Naive thymus-derived CD4-positive, alpha-beta T cell (primary cell): ENCODE measurements around the gene RAE1. TPM values are rescaled to one million over a fixed set of nuclear protein-coding genes. Genes with fewer than 3 reads are reported as not detected.

Source experiments
- ATAC-seq: fragments of 150-1000 bp; cut with Tn5 transposase; 2 replicates; pipeline ENCODE4 v1.10.0; 2021; ENCODE audit warnings: mild to moderate bottlenecking, moderate library complexity
- CTCF ChIA-PET: fragments of 350-600 bp; sonication (Branson Sonifier 250); formaldehyde crosslinking; loops from one replicate; lab custom pipeline; 2021; ENCODE audit warnings: antibody characterized with exemption; lab: Charles Lee
- POLR2A ChIA-PET: fragments of 350-600 bp; sonication (Branson Sonifier 250); formaldehyde crosslinking; loops from one replicate; lab custom pipeline; 2021; ENCODE audit warnings: antibody characterized with exemption, inconsistent platforms; lab: Charles Lee
- DNase-seq, 9 donors: peaks; one replicate each; pipeline versions ENCODE4 v3.0.0 to v3.0.0-alpha.2; 2020 to 2022; ENCODE audit warnings: mixed read lengths in 1 of 9
- H3K27ac ChIP-seq: one replicate; pipeline ENCODE4 v1.7.0; 2013; ENCODE audit warnings: mild to moderate bottlenecking, low read depth, low read length, moderate library complexity
- H3K27me3 ChIP-seq, 2 donors: one replicate each; pipeline ENCODE4 v1.7.0; 2013; ENCODE audit warnings: low read length in 2 of 2, mild to moderate bottlenecking in 2 of 2, moderate library complexity in 2 of 2; ENCODE audit not compliant: control insufficient read depth in 2 of 2, insufficient read depth in 2 of 2
- H3K36me3 ChIP-seq, 3 experiments: 1 replicate in 2 of 3; 2 replicates in 1 of 3; pipeline ENCODE4 v1.7.0; 2013; ENCODE audit warnings: low read length in 3 of 3, mild to moderate bottlenecking in 3 of 3, moderate library complexity in 1 of 3; ENCODE audit not compliant: insufficient read depth in 3 of 3, control insufficient read depth in 2 of 3
- H3K4me1 ChIP-seq, 2 donors: one replicate each; pipeline ENCODE4 v1.7.0; 2013; ENCODE audit warnings: low read length in 2 of 2, mild to moderate bottlenecking in 2 of 2, moderate library complexity in 1 of 2; ENCODE audit not compliant: control insufficient read depth in 2 of 2, insufficient read depth in 2 of 2
- H3K4me3 ChIP-seq: 2 replicates; pipeline ENCODE4 v1.7.0; 2013; ENCODE audit warnings: mild to moderate bottlenecking, low read length
- H3K9me3 ChIP-seq, 3 experiments: 1 replicate in 2 of 3; 2 replicates in 1 of 3; pipeline ENCODE4 v1.7.0; 2013; ENCODE audit warnings: low read length in 3 of 3; ENCODE audit not compliant: control insufficient read depth in 2 of 3
- H3K27ac Mint-ChIP-seq, 9 donors: one replicate each; pipeline ENCODE4 v1.8.0; 2020 to 2022; ENCODE audit warnings: mixed read lengths in 9 of 9, mild to moderate bottlenecking in 8 of 9, moderate library complexity in 5 of 9, inconsistent platforms in 2 of 9
- H3K27me3 Mint-ChIP-seq, 5 donors: one replicate each; pipeline ENCODE4 v1.8.0; 2021 to 2022; ENCODE audit warnings: mixed read lengths in 5 of 5, mild to moderate bottlenecking in 1 of 5
- H3K36me3 Mint-ChIP-seq, 5 donors: one replicate each; pipeline ENCODE4 v1.8.0; 2020 to 2022; ENCODE audit warnings: mixed read lengths in 5 of 5, mild to moderate bottlenecking in 3 of 5, inconsistent platforms in 1 of 5
- H3K4me1 Mint-ChIP-seq, 7 donors: one replicate each; pipeline ENCODE4 v1.8.0; 2020 to 2022; ENCODE audit warnings: mixed read lengths in 7 of 7, mild to moderate bottlenecking in 3 of 7, inconsistent platforms in 1 of 7
- H3K4me3 Mint-ChIP-seq, 10 donors: one replicate each; pipeline ENCODE4 v1.8.0; 2020 to 2022; ENCODE audit warnings: mild to moderate bottlenecking in 10 of 10, mixed read lengths in 10 of 10, moderate library complexity in 6 of 10, inconsistent platforms in 2 of 10
- H3K9me3 Mint-ChIP-seq, 11 donors: one replicate each; pipeline ENCODE4 v1.8.0; 2020 to 2022; ENCODE audit warnings: mixed read lengths in 11 of 11, mild to moderate bottlenecking in 4 of 11, inconsistent platforms in 1 of 11, moderate library complexity in 1 of 11
- intact Hi-C, 2 donors: fragments of 100-400 bp; cut with micrococcal nuclease; formaldehyde crosslinking; loops; one replicate each; pipeline ENCODE4 v1.15.1; 2023
- polyA plus RNA-seq, 2 donors: library from polyadenylated mRNA; unstranded; fragments of 300-500 nt; fragmentation: Illumina TruSeq; gene quantifications; one replicate each; pipeline ENCODE4 v1.2.3, GENCODE V29; 2021
- total RNA-seq, 6 experiments: library from RNA in 5 of 6; stranded (reverse) in 5 of 6; gene quantifications; 1 replicate in 5 of 6; 2 replicates in 1 of 6; pipeline ENCODE4 v1.2.3 and lab custom pipeline; 2021 to 2026

The RAE1 gene
- total and polyA plus RNA-seq, 7 experiments from 2014 or later, result 31.0 to 65.1 (median 40.4) TPM

GRCh38 chr20:57323034-57323433 is 28.0 kb upstream of the RAE1 start:
- ChIA-PET POLR2A (no interaction called here), CTCF (interaction anchor here (0.8 kb wide), 1 partner anchor 23 kb away, joined by 4 read pairs; no protein-coding TSS in a partner anchor)
- no peak overlapping the region for H3K4me3 ChIP-seq
- no peaks in the 10 kb centered on the region for H3K27me3 ChIP-seq
- DNase-seq, result no peak
- peaks cover 0 to 15% (median 3%) of the 10 kb centered on the region in 11 donors for H3K9me3 Mint-ChIP-seq
- intact Hi-C loops, result no loop called here
- no peak for ATAC-seq
- H3K36me3 ChIP-seq, result no peaks in the 10 kb centered on the region
- H3K9me3 ChIP-seq, result peaks cover 0 to 7% (median 0%) of the 10 kb centered on the region in 3 experiments
- peaks cover 34 to 66% (median 56%) of the 10 kb centered on the region in 5 donors for H3K27me3 Mint-ChIP-seq
- H3K27ac Mint-ChIP-seq, result no peak overlapping the region
- no peak overlapping the region for H3K4me3 Mint-ChIP-seq
- H3K4me1 ChIP-seq, result no peaks in the 10 kb centered on the region
- no peak overlapping the region for H3K27ac ChIP-seq
- no peaks in the 10 kb centered on the region for H3K4me1 Mint-ChIP-seq
- H3K36me3 Mint-ChIP-seq, result peaks cover 0 to 5% (median 0%) of the 10 kb centered on the region in 5 donors

- H3K9me3 Mint-ChIP-seq, result peaks cover 0 to 15% (median 3%) of the 10 kb centered on the region in 11 donors
- intact Hi-C loops, result no loop called here
- H3K9me3 ChIP-seq, result peaks cover 0 to 7% (median 0%) of the 10 kb centered on the region in 3 experiments
- no peaks in the 10 kb centered on the region for H3K27me3 ChIP-seq
- H3K27ac ChIP-seq, result no peak overlapping the region
- ChIA-PET CTCF (no interaction called here), POLR2A (no interaction called here)
- peaks cover 0 to 5% (median 0%) of the 10 kb centered on the region in 5 donors for H3K36me3 Mint-ChIP-seq
- H3K4me3 Mint-ChIP-seq, result no peak overlapping the region
- no peak for ATAC-seq
- H3K36me3 ChIP-seq, result no peaks in the 10 kb centered on the region
- H3K4me1 ChIP-seq, result no peaks in the 10 kb centered on the region
- no peak overlapping the region for H3K27ac Mint-ChIP-seq
- no peaks in the 10 kb centered on the region for H3K4me1 Mint-ChIP-seq
- peaks cover 29 to 64% (median 45%) of the 10 kb centered on the region in 5 donors for H3K27me3 Mint-ChIP-seq
- H3K4me3 ChIP-seq, result no peak overlapping the region
- DNase-seq, result no peak
These were observed 25.3 kb upstream of the RAE1 start for GRCh38 chr20:57325632-57326356.

GRCh38 chr20:57326667-57327455 is 24.2 kb upstream of the RAE1 start:
- intact Hi-C loops, result no loop called here
- DNase-seq (no peak), ATAC-seq (no peak)
- Mint-ChIP-seq H3K4me3 (no peak overlapping the region), H3K27me3 (peaks cover 32 to 63% (median 48%) of the 10 kb centered on the region in 5 donors), H3K27ac (no peak overlapping the region), H3K36me3 (peaks cover 0 to 5% (median 0%) of the 10 kb centered on the region in 5 donors), H3K9me3 (peaks cover 0 to 15% (median 3%) of the 10 kb centered on the region in 11 donors), H3K4me1 (no peaks in the 10 kb centered on the region)
- Histone ChIP-seq H3K4me1 (no peaks in the 10 kb centered on the region), H3K4me3 (no peak overlapping the region), H3K9me3 (peaks cover 0 to 7% (median 0%) of the 10 kb centered on the region in 3 experiments), H3K36me3 (no peaks in the 10 kb centered on the region), H3K27me3 (no peaks in the 10 kb centered on the region), H3K27ac (no peak overlapping the region)
- CTCF ChIA-PET, result no interaction called here
- POLR2A ChIA-PET, result no interaction called here

- Histone ChIP-seq H3K9me3 (peaks cover 0 to 7% (median 0%) of the 10 kb centered on the region in 3 experiments), H3K27me3 (no peaks in the 10 kb centered on the region), H3K4me3 (no peak overlapping the region), H3K27ac (no peak overlapping the region), H3K36me3 (no peaks in the 10 kb centered on the region), H3K4me1 (no peaks in the 10 kb centered on the region)
- Mint-ChIP-seq H3K4me3 (no peak overlapping the region), H3K36me3 (peaks cover 0 to 1% (median 0%) of the 10 kb centered on the region in 5 donors), H3K27ac (no peak overlapping the region), H3K9me3 (peaks cover 0 to 13% (median 3%) of the 10 kb centered on the region in 11 donors), H3K4me1 (no peaks in the 10 kb centered on the region), H3K27me3 (peaks cover 23 to 63% (median 43%) of the 10 kb centered on the region in 5 donors)
- ChIA-PET POLR2A (no interaction called here), CTCF (no interaction called here)
- intact Hi-C loops, result no loop called here
- ATAC-seq (no peak), DNase-seq (no peak)
These were observed 23.2 kb upstream of the RAE1 start for GRCh38 chr20:57327820-57328219.

- intact Hi-C loops, result no loop called here
- no peaks in the 10 kb centered on the region for H3K27me3 ChIP-seq
- ATAC-seq, result no peak
- H3K4me1 ChIP-seq, result no peaks in the 10 kb centered on the region
- no peak within 1 kb of the TSS for H3K4me3 Mint-ChIP-seq
- peaks cover 0 to 6% (median 0%) of the 10 kb centered on the region in 3 experiments for H3K9me3 ChIP-seq
- no peaks in the 10 kb centered on the region for H3K4me1 Mint-ChIP-seq
- CTCF ChIA-PET, result no interaction called here
- H3K27me3 Mint-ChIP-seq, result peaks cover 25 to 60% (median 38%) of the 10 kb centered on the region in 5 donors
- H3K9me3 Mint-ChIP-seq, result peaks cover 0 to 6% (median 1%) of the 10 kb centered on the region in 11 donors
- H3K36me3 ChIP-seq, result no peaks in the 10 kb centered on the region
- POLR2A ChIA-PET, result no interaction called here
- no peaks in the 10 kb centered on the region for H3K36me3 Mint-ChIP-seq
- H3K27ac Mint-ChIP-seq, result no peak within 1 kb of the TSS
- no peak within 1 kb of the TSS for H3K4me3 ChIP-seq
- no peak for DNase-seq
- H3K27ac ChIP-seq, result no peak within 1 kb of the TSS
These were observed 21.3 kb upstream of the RAE1 start, which contains the start of gene SPO11 for GRCh38 chr20:57329608-57330221. TSS of gene SPO11 (plus strand) at chr20:57329803. CDS start at chr20:57329868, 65 bp downstream.

GRCh38 chr20:57330998-57331397 is 20.1 kb upstream of the RAE1 start:
- ChIA-PET CTCF (no interaction called here), POLR2A (no interaction called here)
- H3K27ac ChIP-seq, result no peak overlapping the region
- Mint-ChIP-seq H3K27ac (peak overlapping the region in 1 of 9 donors; percentile 22), H3K27me3 (peaks cover 28 to 59% (median 40%) of the 10 kb centered on the region in 5 donors), H3K4me1 (no peaks in the 10 kb centered on the region), H3K9me3 (no peaks in the 10 kb centered on the region), H3K4me3 (no peak overlapping the region), H3K36me3 (no peaks in the 10 kb centered on the region)
- no peaks in the 10 kb centered on the region for H3K9me3 ChIP-seq
- H3K4me3 ChIP-seq, result no peak overlapping the region
- no peak for ATAC-seq
- DNase-seq, result no peak
- no peaks in the 10 kb centered on the region for H3K4me1 ChIP-seq
- H3K27me3 ChIP-seq, result no peaks in the 10 kb centered on the region
- no peaks in the 10 kb centered on the region for H3K36me3 ChIP-seq
- intact Hi-C loops, result no loop called here
